ENCODE results near the gene ROBO4.

ROBO4 gene

GRCh38 chr11:124884869-124885479 is 12.7 kb downstream of the ROBO4 start (continued):
- no peak for TF ChIP-seq ESRRG (CRISPR knock-in tag; IDR thresholded peaks at IDR 0.05)
- TF ChIP-seq GLIS3 (CRISPR knock-in tag; IDR thresholded peaks at IDR 0.05) = no peak

DNA sequence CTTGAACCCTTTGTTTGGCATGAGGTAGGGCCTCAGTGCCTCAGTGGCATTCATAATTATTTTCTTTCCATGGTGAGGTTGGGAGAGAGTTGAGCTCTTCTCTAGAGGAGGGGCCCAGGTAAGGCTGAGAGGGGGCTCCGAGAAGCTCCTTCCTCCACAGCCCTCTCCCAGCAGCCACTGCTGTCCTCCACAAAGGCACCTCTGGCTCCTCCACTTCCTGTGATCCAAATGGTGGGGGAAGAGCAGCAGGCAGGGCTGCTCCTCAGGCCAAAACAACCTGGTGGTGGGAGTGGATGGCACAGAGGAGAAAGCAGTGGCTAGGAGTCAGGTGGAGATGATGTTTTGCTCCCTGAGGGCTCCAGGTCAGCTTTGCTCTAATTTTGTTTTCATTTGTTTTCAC is 13.3 kb downstream of the ROBO4 start:
- ATAC-seq = no peak
- TF ChIP-seq, protein P1, sequence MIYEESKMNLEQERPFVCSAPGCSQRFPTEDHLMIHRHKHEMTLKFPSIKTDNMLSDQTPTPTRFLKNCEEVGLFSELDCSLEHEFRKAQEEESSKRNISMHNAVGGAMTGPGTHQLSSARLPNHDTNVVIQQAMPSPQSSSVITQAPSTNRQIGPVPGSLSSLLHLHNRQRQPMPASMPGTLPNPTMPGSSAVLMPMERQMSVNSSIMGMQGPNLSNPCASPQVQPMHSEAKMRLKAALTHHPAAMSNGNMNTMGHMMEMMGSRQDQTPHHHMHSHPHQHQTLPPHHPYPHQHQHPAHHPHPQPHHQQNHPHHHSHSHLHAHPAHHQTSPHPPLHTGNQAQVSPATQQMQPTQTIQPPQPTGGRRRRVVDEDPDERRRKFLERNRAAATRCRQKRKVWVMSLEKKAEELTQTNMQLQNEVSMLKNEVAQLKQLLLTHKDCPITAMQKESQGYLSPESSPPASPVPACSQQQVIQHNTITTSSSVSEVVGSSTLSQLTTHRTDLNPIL (CRISPR knock-in tag; IDR thresholded peaks at IDR 0.05; ENCODE audit: low read depth) = no peak
- TF ChIP-seq CSRNP3 (CRISPR knock-in tag; IDR thresholded peaks at IDR 0.05) (no peak), ESRRG (CRISPR knock-in tag; IDR thresholded peaks at IDR 0.05) (no peak), TCF4 (CRISPR knock-in tag; IDR thresholded peaks at IDR 0.05; ENCODE audit: borderline replicate concordance) (no peak), ZNF8 (CRISPR knock-in tag; IDR thresholded peaks at IDR 0.05) (no peak), ZFP3 (CRISPR knock-in tag; IDR thresholded peaks at IDR 0.05) (no peak), BACH2 (CRISPR knock-in tag; IDR thresholded peaks at IDR 0.05; ENCODE audit: borderline replicate concordance) (no peak)

- ATAC-seq = no peak
- no peak for TF ChIP-seq SNAI2 (CRISPR knock-in tag; IDR thresholded peaks at IDR 0.05)
- TF ChIP-seq ZFP30 (CRISPR knock-in tag; IDR thresholded peaks at IDR 0.05) = no peak
- TF ChIP-seq ZFP3 (CRISPR knock-in tag; IDR thresholded peaks at IDR 0.05) = no peak
- TF ChIP-seq ESRRG (CRISPR knock-in tag; IDR thresholded peaks at IDR 0.05) = no peak
- no peak for TF ChIP-seq ZNF8 (CRISPR knock-in tag; IDR thresholded peaks at IDR 0.05)
- TF ChIP-seq GLIS3 (CRISPR knock-in tag; IDR thresholded peaks at IDR 0.05) = no peak
- TF ChIP-seq, protein P2, sequence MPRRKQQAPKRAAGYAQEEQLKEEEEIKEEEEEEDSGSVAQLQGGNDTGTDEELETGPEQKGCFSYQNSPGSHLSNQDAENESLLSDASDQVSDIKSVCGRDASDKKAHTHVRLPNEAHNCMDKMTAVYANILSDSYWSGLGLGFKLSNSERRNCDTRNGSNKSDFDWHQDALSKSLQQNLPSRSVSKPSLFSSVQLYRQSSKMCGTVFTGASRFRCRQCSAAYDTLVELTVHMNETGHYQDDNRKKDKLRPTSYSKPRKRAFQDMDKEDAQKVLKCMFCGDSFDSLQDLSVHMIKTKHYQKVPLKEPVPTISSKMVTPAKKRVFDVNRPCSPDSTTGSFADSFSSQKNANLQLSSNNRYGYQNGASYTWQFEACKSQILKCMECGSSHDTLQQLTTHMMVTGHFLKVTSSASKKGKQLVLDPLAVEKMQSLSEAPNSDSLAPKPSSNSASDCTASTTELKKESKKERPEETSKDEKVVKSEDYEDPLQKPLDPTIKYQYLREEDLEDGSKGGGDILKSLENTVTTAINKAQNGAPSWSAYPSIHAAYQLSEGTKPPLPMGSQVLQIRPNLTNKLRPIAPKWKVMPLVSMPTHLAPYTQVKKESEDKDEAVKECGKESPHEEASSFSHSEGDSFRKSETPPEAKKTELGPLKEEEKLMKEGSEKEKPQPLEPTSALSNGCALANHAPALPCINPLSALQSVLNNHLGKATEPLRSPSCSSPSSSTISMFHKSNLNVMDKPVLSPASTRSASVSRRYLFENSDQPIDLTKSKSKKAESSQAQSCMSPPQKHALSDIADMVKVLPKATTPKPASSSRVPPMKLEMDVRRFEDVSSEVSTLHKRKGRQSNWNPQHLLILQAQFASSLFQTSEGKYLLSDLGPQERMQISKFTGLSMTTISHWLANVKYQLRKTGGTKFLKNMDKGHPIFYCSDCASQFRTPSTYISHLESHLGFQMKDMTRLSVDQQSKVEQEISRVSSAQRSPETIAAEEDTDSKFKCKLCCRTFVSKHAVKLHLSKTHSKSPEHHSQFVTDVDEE (CRISPR knock-in tag; IDR thresholded peaks at IDR 0.05) = no peak
- TF ChIP-seq ARNTL (CRISPR knock-in tag; IDR thresholded peaks at IDR 0.05; ENCODE audit: borderline replicate concordance, low read depth) = no peak
- TF ChIP-seq ZNF565 (CRISPR knock-in tag; conservative IDR thresholded peaks at IDR 0.05; ENCODE audit: low read depth) = no peak
- no peak for TF ChIP-seq CSDC2 (CRISPR knock-in tag; IDR thresholded peaks at IDR 0.05)
- TF ChIP-seq OSR1 (CRISPR knock-in tag; IDR thresholded peaks at IDR 0.05) = no peak
Observed at GRCh38 chr11:124882339-124883071, 15.2 kb downstream of the ROBO4 start.

DNA sequence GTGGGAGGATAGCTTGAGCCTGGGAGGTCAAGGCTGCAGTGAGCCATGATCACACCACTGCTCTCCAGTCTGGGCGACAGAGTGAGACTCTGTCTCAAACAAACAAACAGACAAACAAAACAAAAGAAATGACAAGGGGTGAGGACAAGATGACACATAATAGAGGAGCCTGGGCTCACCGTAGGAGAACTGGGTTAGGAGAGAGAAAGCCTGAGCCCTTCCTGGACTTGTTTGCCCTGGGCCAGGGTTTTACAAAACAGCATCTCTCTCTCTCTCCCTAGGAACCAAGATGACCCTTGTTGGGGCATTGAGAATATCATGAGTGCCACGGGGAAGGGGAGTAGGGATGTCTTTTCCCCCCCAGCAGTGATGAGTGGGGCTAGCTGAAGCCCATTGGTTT is 16.7 kb downstream of the ROBO4 start:
- no peak for ATAC-seq
- no peak for TF ChIP-seq GLIS3 (CRISPR knock-in tag; IDR thresholded peaks at IDR 0.05)
- TF ChIP-seq PPARA (CRISPR knock-in tag; IDR thresholded peaks at IDR 0.05; ENCODE audit: borderline replicate concordance) = no peak
- no peak for TF ChIP-seq POU6F1 (CRISPR knock-in tag; IDR thresholded peaks at IDR 0.05; ENCODE audit: borderline replicate concordance, low read depth)
- TF ChIP-seq ESRRG (CRISPR knock-in tag; IDR thresholded peaks at IDR 0.05) = no peak
- no peak for TF ChIP-seq ZC3H10 (CRISPR knock-in tag; IDR thresholded peaks at IDR 0.05)
- TF ChIP-seq RARB (CRISPR knock-in tag; IDR thresholded peaks at IDR 0.05) = no peak
- TF ChIP-seq OSR1 (CRISPR knock-in tag; IDR thresholded peaks at IDR 0.05) = no peak
- TF ChIP-seq, protein P3, sequence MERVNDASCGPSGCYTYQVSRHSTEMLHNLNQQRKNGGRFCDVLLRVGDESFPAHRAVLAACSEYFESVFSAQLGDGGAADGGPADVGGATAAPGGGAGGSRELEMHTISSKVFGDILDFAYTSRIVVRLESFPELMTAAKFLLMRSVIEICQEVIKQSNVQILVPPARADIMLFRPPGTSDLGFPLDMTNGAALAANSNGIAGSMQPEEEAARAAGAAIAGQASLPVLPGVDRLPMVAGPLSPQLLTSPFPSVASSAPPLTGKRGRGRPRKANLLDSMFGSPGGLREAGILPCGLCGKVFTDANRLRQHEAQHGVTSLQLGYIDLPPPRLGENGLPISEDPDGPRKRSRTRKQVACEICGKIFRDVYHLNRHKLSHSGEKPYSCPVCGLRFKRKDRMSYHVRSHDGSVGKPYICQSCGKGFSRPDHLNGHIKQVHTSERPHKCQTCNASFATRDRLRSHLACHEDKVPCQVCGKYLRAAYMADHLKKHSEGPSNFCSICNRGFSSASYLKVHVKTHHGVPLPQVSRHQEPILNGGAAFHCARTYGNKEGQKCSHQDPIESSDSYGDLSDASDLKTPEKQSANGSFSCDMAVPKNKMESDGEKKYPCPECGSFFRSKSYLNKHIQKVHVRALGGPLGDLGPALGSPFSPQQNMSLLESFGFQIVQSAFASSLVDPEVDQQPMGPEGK (CRISPR knock-in tag; IDR thresholded peaks at IDR 0.05; ENCODE audit: borderline replicate concordance) = no peak
- TF ChIP-seq, protein P2 (CRISPR knock-in tag; IDR thresholded peaks at IDR 0.05) = no peak

All from SK-N-SH treated with all-trans-retinoic acid at 6 μM for 48 hours (cell line).